NCI-H128 (cell line): Measurements from ENCODE around the gene AFF2.
"Not testable (repeated sequence)": the region's sequence is repeated elsewhere in the genome, so short reads cannot be mapped to it uniquely, and the experiment has no call there.

Experiments used
- DNase-seq: peaks from one replicate; lab custom pipeline; 2025; ENCODE audit not compliant: unreplicated experiment; lab: John Stamatoyannopoulos, UW

The AFF2 gene

DNA sequence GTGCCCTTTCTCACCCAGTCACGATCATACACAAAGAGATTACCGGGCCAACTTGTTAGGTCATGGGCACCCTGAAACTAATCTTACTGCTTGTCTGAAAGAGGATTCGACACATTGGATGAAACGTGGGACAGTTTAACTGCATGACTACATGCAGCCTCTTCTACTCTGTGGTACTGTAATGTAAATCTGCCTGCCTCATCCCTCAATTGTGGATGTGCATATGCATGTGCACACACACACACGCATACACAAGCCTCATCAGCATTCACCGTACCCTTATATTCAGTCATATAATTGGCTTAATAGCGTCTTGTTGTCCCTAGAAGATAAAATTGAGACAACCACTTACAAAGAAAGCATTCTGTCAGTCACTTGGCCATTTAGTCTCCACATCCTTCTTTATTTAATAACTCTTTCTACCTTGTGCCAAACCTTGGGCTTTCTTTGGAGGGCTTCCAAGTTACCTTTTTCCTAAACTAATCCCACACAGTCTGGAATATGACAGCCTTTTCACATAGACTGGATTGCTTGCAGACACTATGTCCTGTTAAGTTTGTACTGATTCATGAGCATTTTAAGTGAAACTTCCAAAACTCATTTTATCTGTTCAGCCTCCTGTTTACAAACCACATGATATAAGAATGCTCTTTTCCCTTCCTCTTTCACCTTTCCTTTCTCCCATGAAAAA is 132.9 kb downstream of the AFF2 start:
- no peak for DNase-seq

DNA sequence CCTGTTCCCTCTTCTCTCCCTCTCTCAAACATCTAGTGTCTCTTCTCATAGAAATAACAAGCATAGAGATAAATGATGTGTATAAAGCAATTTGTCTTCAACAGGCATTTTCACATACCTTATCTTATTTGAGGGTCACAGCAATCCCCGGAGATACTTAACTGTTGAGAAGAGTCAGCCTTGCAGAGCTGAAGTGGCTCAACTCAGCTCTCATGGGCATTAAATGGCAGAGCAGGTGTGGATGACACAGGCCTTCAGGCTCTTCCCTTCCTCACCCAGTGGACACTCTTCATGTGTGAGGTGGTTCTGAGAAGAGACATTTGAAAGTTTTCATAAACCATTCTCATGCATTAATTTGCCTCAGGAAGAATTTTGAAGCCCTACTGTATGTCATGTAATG is 134.2 kb downstream of the AFF2 start:
- no peak for DNase-seq

DNA sequence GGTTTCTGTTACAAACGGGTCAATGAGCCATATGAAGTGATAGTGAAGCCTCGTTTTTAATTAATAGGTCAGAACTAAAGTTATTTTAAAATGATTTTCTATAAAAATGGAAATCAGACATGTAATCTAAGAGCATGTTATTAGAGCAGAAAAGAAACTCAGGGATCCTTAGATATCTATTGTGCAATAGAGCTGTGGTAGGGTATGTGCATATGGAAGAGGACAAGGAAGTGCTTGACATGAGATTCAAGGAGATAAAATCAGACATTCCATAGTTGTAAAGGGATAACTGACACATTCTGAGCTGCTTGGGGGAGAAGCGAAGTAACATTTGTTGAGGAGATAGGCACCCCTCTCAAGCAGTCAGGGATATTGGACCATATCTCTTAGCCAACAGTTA is 143.0 kb downstream of the AFF2 start:
- DNase-seq: no peak

DNA sequence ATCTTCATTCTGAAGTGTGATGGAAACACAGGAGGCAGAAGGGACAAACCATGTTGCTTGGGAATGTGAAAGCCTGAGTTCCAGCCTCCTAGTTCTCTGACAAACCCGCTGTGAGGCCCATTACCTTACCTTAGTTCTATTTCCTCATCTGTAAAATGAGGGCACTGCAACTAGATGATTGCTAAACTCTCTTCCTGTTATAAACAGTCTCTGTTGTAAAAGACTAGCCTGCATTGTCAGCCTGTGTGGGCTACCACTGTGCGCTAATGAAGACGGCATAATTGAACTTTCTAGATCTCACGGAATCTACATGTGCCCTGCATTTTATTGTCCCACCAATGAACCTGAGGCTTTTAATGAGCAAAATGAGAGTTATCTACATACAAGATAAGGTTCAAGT is 147.2 kb downstream of the AFF2 start:
- DNase-seq: no peak

DNA sequence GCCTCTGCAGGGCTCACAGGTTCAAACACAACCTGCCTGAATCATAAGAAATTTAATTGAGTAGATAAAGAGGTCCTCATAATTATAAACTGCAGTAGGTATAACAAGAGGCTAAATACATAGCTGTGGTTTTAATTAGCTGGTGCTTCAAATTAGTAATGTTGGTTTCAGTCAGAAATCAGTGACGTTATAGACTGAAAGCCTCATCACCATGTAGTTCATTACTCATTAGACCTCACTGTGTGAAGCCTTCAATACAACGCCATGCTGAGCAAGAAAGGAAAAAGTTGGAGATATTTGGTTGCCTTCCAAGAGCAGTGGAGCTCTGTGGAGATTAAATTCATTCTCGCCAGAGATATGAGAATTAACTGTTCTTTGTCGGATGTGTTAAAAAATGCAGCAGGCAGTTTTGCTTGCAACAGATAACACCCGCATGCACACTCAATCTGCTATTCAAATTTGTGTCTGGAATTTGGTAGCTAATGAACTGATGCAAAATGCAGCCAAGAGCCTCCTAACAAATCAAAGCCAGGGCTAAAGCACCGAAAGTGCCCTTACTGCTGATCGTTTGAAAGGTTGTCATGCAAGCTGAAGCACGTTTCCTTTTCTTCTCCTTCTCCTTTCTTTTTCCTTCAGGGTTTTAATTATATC is 148.9 kb downstream of the AFF2 start:
- no peak for DNase-seq

DNA sequence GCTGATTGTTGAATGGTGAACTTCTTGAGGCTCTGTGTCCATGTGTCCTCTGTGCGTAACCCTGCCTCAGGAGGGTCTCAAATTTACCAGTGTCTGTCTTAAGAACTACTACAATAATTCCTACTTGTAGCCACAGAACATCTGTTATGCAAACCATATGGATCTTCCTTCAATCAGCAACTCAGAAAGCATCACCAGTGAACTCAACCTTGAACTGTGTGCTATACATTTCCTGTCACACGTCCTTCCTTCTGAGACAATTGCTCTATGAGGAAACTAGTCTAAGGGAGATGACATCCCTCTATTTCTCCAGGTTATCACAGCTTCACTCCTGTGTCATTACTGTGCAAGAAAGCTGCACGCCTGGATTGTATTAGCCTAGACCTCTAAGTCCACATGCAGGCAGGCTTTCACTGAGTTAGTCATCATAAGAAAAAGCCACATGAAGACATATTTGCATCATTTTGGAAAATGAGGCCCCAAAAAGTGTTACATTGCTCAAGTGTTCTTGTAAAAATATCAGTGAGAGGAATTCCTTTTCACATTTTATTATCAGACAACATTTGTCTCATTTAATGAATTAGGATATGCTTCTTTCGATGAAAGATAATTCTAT is 157.8 kb downstream of the AFF2 start:
- no peak for DNase-seq

DNA sequence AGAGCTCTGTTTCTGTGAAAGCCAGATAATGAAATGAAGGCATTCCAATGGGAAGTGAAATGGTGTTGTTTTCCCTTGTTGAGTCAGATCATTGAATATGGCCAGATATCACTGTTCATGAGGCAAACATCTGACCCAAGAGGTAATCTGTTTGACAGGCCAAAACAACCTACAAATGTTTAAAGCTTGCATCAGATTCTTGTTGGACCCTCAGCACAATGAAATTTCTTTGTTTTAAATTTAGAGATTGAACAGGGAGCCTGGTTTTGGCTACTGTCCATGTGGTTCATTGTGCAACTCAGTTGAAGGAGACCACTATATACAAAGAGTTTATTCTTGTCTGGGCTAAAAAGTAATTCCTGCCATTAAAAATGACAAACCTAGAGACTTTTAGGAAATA is 159.1 kb downstream of the AFF2 start:
- no peak for DNase-seq

DNA sequence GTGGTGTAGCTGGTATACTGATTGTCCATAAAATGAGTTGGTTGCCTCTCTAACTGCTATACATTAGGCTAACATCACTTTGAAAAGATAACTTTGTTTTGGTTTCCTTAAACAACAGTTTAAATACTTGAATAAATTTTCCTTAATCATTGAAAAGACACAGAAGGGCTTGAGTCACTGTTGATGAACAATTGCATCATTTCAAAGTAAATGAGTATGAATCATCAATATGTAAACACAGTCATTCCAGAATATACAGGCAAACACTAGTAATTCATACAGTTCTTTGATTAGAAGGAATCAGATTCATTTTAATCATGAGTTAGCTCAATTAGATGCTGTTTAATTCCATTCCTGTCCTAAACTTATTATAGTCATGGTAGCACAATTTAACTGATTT is 160.6 kb downstream of the AFF2 start:
- no peak for DNase-seq

DNA sequence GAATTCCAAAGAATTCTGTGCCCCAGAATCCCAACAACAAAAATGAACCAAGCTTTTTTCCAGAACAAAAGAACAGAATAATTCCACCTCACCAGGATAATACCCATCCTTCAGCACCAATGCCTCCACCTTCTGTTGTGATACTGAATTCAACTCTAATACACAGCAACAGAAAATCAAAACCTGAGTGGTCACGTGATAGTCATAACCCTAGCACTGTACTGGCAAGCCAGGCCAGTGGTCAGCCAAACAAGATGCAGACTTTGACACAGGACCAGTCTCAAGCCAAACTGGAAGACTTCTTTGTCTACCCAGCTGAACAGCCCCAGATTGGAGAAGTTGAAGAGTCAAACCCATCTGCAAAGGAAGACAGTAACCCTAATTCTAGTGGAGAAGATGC is 161.6 kb downstream of the AFF2 start:
- DNase-seq: no peak

DNA sequence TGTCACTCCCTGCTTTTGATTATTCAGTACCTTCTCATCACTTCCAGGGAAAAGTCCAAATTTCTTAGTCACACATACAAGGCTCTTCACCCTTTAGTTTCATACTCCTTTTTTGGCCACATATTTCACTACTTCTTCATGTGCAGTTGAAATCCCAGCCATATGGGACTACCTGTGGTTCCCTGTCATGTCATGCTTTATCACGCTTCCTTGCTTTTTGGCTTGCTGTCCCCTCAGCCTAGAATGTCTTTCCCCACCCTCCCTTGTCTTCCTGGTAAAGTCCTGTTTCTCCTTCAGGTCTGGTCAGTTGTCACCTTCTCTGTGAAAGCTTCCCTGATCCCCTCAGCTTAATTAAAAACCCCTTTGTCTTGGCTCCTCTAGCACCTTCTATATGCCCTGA is 163.8 kb downstream of the AFF2 start:
- DNase-seq: no peak

DNA sequence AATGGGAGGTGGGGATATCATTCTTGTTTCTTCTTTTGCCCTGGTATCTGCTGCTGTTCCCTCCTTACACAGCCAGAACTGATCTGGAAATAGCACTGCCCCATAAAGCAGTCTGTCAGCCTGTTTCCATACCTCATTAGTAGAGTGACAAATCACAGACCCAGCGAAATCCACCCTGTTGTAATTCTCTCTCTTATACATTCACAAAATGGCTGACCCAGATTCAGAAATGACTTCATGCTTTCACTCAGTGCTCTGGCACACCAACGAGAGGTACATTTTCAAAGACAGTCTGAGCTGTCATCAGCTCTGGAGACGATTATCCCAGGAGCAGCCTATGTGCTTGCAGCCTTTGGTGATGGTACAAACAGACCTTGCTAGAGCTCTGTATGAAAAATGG is 164.6 kb downstream of the AFF2 start:
- no peak for DNase-seq

DNA sequence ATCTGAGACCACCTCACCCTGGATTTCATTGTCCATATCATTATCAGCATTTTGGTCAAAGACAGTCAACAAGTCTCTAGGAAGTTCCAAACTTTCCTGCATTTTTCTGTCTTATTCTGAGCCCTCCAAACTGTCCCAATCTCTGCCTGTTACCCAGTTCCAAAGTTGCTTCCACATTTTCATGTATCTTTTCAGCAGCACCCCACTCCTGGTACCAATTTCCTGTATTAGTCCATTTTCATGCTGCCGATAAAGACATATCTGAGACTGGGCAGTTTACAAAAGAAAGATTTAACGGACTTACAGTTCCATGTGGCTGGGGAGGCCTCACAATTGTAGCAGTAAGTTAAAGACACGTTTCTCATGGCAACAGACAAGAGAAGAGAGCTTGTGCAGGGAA is 168.8 kb downstream of the AFF2 start:
- not testable (repeated sequence) for DNase-seq

DNA sequence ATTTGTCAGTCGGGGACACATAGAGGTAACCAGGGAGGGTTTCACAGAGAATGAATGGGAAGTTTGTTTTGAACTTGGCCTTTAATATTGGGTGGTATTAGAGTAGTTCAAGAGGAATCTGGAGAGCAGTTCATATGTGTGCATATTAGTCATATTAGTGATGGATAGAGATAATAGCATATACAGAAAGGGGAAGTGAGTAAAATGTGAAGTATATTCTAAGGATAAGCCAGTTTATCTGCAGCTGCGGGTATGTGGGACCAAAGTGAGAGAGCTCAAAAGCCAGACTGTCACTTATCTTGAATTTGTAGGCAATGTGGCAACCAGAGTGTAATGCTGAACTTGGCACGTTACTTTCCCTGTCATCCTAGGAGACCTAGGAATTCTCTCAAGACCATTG is 169.9 kb downstream of the AFF2 start:
- no peak for DNase-seq

DNA sequence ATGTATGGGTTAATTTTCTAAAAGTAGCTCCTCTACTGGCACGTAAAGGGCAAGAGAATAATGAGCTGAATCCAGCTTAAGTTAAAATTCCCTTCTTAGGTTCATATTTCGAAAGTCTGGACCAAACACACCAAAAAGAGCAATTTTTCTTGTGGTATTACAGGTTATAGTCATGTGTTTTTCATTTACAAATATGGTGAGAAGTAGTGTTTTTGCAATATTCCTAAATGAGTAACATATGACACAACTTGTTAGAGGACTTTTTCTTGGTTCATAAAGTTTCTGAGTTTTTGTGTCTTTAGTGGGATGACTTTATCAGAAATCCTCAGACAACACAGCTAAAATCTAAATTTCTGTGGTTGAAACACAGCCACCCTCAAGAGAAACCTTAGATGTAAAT is 172.1 kb downstream of the AFF2 start:
- no peak for DNase-seq

DNA sequence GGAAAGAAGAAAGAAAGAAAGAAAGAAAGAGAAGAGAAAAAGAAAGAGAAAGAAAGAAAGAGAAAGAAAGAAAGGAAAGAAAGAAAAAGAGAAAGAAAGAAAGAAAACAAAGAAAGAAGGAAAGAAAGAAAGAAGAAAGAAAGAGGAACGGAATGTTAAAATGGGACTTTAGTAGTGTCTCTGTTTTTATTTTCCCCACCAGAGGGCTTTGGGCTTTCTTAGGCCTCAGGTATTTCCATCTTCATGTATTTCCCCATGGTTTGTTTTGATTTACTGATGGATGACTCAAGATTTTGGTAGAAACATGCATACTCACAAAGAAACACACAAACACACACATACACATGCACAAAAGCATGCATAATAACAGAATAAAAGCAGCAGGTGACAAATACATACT is 181.2 kb downstream of the AFF2 start:
- no peak for DNase-seq

DNA sequence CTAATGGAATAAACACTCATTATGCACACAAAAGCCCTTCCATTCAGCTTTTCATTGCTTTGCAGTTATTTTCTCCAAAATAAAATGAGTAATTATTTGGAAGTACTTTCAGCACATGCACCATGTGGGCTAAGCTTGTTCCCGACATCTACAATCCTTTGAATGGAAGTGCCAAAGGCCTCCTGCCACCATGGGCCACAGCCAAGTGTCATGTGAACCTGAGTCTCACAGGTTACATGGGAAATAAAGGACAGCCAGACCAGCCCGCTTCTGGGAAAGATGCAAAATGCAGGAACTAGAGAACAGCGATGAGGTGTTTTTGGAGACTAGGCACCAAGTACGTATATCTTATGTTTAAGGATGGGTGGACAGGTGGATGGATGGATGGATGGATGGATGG is 181.8 kb downstream of the AFF2 start:
- DNase-seq: no peak

DNA sequence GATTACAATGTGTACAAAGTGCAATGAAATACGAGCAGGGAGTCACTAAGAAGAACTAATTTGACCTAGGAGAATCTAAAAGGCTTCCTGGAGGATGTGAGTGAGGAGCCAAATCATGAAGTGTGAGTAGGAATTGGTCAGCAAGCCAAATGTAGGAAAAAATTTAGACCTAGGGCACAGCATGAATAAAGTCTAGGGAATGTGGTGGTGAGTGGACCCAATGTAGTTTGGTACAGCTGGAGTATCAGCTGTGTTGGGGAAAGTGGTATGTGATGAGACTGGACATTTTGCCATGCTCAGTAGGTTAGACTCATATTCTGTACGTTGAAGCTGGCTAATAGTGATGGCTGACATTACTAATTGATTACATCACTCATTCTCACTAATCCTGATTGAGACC is 191.0 kb downstream of the AFF2 start:
- DNase-seq: no peak

DNA sequence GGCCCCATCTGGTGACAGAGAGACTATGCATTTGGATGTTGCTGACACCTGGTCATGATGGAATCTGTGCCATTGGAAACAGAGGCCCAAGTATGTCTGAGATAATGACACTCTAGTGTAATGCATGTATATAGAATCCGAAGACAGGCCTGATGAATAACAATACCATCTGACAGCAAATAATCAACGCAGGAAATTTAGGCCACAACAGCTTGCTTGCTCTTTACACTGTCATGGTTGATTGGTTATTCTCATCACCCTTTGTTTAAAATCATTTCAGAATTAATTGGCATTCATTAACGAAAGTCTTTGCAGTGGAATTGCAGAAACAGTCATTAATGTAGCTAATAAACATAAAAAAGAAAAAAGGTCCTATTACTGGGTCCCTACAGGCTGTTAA is 194.8 kb downstream of the AFF2 start:
- no peak for DNase-seq

DNA sequence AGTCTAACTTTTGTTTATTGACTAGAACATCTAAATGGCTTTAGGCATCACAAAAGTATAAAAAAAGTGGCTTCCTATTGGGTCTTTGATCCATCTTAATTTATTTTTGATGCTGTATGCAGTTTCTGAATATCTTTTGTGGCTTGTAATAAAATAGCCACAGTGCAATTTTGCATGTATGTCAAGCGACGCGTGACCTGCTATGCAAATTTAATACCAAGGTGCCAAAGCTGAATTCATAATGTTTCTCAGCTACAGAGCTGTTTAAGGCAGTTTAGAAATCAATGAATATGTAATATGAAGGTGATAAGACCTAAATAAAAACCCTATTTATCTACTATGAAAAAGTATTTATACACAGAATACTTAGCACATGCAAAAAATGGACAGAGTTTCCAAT is 197.8 kb downstream of the AFF2 start:
- no peak for DNase-seq

DNA sequence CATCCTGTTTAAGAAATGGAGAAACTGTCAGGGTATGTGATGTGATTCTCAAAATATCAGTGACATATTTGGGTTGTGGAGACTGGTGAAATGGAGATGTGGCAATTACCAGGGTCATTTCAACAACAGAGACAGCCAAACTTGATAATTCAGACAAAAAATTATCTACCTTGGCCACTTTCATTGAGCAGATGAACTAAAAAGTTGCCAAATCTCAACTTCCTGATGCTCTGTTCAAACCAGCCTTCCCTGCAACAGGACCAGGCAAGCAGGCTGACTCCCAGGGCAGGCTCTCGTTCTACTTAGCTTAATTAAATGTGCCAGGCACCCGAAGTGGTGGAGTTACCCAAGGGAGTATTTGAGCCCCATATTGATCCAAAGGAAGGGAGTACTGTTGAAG is 199.6 kb downstream of the AFF2 start:
- no peak for DNase-seq

DNA sequence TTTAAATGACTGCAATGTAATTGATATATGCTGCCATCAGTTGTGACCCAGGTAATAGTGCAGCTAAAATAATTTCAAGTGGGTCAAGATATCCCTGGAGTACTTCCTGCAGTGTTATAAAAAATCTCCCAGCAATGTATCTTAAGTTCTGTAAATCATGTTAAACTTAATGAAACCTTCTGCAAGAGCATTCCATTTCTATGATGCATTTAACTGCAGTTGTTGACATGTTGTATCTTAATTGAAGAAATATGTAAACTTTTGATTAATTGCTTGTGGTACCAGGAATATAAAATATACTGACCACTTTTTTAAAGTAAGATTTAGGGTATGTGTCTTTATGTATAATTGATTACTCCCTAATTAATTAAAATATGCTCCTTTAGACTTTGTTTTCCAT is 213.6 kb downstream of the AFF2 start:
- no peak for DNase-seq

DNA sequence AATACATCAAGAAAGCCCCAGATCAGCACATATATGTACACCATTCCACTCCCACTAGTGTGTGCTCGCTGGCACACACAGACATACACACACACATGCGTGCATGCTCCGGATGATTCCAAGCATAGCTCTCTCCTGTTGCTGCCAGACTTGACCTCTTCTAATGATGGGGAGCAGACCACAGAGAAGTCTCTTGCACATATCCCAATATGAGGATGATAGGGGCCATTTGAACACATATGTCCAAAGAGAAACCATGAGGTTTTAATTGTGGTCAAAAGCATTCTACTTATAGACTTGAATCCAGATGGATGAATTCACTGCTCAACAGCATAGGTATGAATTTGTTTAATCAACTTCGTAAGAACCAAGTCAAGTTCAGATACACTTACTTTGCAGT is 214.9 kb downstream of the AFF2 start:
- no peak for DNase-seq

DNA sequence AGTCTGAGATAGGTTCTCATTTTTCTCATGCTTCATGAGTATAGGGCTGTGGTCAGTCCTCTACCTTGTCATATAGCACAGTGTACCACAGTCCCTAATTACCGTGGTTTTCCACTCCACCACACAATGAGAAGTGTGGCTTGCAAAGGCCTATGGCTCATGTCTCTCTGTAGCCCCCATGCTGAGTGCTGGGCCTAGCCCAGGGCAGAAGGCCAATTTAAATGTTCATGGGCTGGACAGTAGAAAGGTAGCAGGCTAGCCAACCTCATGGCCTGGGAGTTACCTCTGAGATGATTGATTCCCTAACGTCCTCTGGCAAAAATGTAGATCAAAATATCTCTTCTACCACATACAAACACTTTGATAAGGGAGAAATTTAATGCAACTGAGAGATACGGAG is 222.5 kb downstream of the AFF2 start:
- no peak for DNase-seq
